DOHH2 (cell line): ENCODE measurements around the gene HCN4.

ENCODE experiments used
- H3F3A ChIP-seq: fragments of 200-600 bp; sonication (generic), shearing (Covaris generic); 2 replicates; pipeline ENCODE4 v1.6.0; 2016; ENCODE audit warnings: antibody characterized with exemption, mild to moderate bottlenecking; ENCODE audit not compliant: control insufficient read depth, insufficient read depth
- H3K27ac ChIP-seq: fragments of 200-600 bp; sonication (generic); 2 replicates; pipeline ENCODE4 v1.5.1; 2014; ENCODE audit warnings: low read depth, mild to moderate bottlenecking, low read length, moderate library complexity
- H3K27me3 ChIP-seq: fragments of 200-600 bp; sonication (generic); 2 replicates; pipeline ENCODE4 v1.6.1; 2014; ENCODE audit warnings: mild to moderate bottlenecking, low read length, mixed read lengths; ENCODE audit not compliant: control insufficient read depth
- H3K36me3 ChIP-seq: fragments of 200-600 bp; sonication (generic); 2 replicates; pipeline ENCODE4 v1.6.1; 2014; ENCODE audit warnings: mild to moderate bottlenecking, low read length, moderate library complexity, mixed read lengths; ENCODE audit not compliant: control insufficient read depth
- H3K4me1 ChIP-seq: fragments of 200-600 bp; sonication (generic); 2 replicates; pipeline ENCODE4 v1.6.1; 2014; ENCODE audit warnings: mild to moderate bottlenecking, low read length, mixed read lengths; ENCODE audit not compliant: control insufficient read depth
- H3K4me2 ChIP-seq: fragments of 200-600 bp; sonication (generic); 2 replicates; pipeline ENCODE4 v1.6.0; 2014; ENCODE audit warnings: mild to moderate bottlenecking, low read length, moderate library complexity
- H3K4me3 ChIP-seq: fragments of 200-600 bp; sonication (generic); 2 replicates; pipeline ENCODE4 v1.5.1; 2014; ENCODE audit warnings: mild to moderate bottlenecking, low read length, mixed read lengths
- H3K79me2 ChIP-seq: fragments of 200-600 bp; sonication (generic); 2 replicates; pipeline ENCODE4 v1.6.1; 2014; ENCODE audit warnings: mild to moderate bottlenecking, low read length, mixed read lengths; ENCODE audit not compliant: control insufficient read depth
- H3K9me2 ChIP-seq: fragments of 200-600 bp; sonication (generic); replicated peaks from 2 replicates; pipeline ENCODE4 v1.6.1; 2014; ENCODE audit warnings: mild to moderate bottlenecking, low read length, mixed read lengths; ENCODE audit not compliant: control insufficient read depth
- H3K9me3 ChIP-seq: fragments of 200-600 bp; sonication (generic); 2 replicates; pipeline ENCODE4 v1.6.1; 2014; ENCODE audit warnings: antibody characterized with exemption, low read length, mixed read lengths; ENCODE audit not compliant: control insufficient read depth, insufficient read depth
- H4K20me1 ChIP-seq: fragments of 200-600 bp; sonication (generic); 2 replicates; pipeline ENCODE4 v1.6.0; 2014; ENCODE audit warnings: low read depth, mild to moderate bottlenecking, antibody characterized with exemption, low read length, moderate library complexity; ENCODE audit not compliant: control insufficient read depth, insufficient read depth
- CTCF ChIP-seq: fragments of 200-600 bp; sonication (generic); IDR thresholded peaks from one replicate; pipeline ENCODE4 v1.5.1; 2014; ENCODE audit warnings: antibody characterized with exemption, mild to moderate bottlenecking, low read depth, low read length; ENCODE audit not compliant: poor library complexity, severe bottlenecking
- EZH2phosphoT487 ChIP-seq: fragments of 200-600 bp; sonication (generic); IDR thresholded peaks from 2 replicates; pipeline ENCODE4 v1.6.1; 2017; ENCODE audit warnings: borderline replicate concordance, mild to moderate bottlenecking, antibody characterized with exemption, low read length, moderate library complexity, mixed read lengths

HCN4 gene

DNA sequence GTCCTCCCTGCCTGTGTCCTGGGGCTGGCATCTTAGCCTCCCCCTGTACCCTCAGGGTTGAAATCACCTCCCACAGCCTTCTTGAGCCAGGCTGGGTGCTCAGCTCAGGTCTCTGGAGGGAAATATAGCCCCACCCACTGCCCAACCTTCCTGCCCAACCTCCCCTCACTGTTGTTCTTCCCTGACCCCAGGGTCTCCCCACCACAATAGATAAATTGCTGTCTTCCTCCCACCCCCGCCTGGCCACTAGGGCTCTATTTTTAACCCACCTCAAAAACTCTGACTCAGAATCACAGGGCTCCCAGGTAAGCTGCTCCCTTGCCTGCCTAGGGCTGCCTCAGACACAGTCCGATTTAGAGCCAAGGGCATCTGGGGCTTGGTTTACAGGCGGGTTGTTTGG lies 15.0 kb downstream of the HCN4 start:
- Histone ChIP-seq H3K9me2 (no peaks in the 10 kb centered on the region), H3K79me2 (no peaks in the 10 kb centered on the region), H3K9me3 (no peaks in the 10 kb centered on the region), H3K27ac (no peak overlapping the region), H3F3A (no peaks in the 10 kb centered on the region), H4K20me1 (no peaks in the 10 kb centered on the region), H3K4me3 (no peak overlapping the region), H3K36me3 (no peaks in the 10 kb centered on the region), H3K4me1 (no peaks in the 10 kb centered on the region), H3K27me3 (no peaks in the 10 kb centered on the region), H3K4me2 (no peak overlapping the region)
- TF ChIP-seq CTCF = no peak
- no peak for TF ChIP-seq EZH2phosphoT487

GRCh38 chr15:73352082-73352481 lies 16.7 kb downstream of the HCN4 start:
- TF ChIP-seq CTCF (no peak), EZH2phosphoT487 (no peak)
- Histone ChIP-seq H3K79me2 (no peaks in the 10 kb centered on the region), H4K20me1 (no peaks in the 10 kb centered on the region), H3K27ac (no peak overlapping the region), H3F3A (no peaks in the 10 kb centered on the region), H3K27me3 (no peaks in the 10 kb centered on the region), H3K4me2 (no peak overlapping the region), H3K4me3 (no peak overlapping the region), H3K9me3 (no peaks in the 10 kb centered on the region), H3K9me2 (no peaks in the 10 kb centered on the region), H3K4me1 (no peaks in the 10 kb centered on the region), H3K36me3 (no peaks in the 10 kb centered on the region)

GRCh38 chr15:73349191-73349590 lies 19.6 kb downstream of the HCN4 start:
- Histone ChIP-seq H3K4me2 (no peak overlapping the region), H3K36me3 (no peaks in the 10 kb centered on the region), H3K9me2 (no peaks in the 10 kb centered on the region), H4K20me1 (no peaks in the 10 kb centered on the region), H3K4me3 (no peak overlapping the region), H3F3A (no peaks in the 10 kb centered on the region), H3K9me3 (no peaks in the 10 kb centered on the region), H3K79me2 (no peaks in the 10 kb centered on the region), H3K4me1 (no peaks in the 10 kb centered on the region), H3K27me3 (no peaks in the 10 kb centered on the region), H3K27ac (no peak overlapping the region)
- no peak for TF ChIP-seq EZH2phosphoT487
- TF ChIP-seq CTCF = no peak
